Left forelimb (tissue), 1 donor: ENCODE data around the gene RHBDD1.

ENCODE experiments used
- DNase-seq: peaks from one replicate; pipeline ENCODE4 v3.0.0-alpha.2; 2018; ENCODE audit warnings: low spot score

RHBDD1 gene

GRCh38 chr2:227031379-227031778 lies 195.5 kb downstream of the RHBDD1 start:
- DNase-seq: no peak

GRCh38 chr2:227033471-227034148 lies 197.8 kb downstream of the RHBDD1 start:
- no peak for DNase-seq

GRCh38 chr2:227035711-227036367 lies 200.0 kb downstream of the RHBDD1 start:
- no peak for DNase-seq

GRCh38 chr2:227036527-227036926 lies 200.7 kb downstream of the RHBDD1 start:
- no peak for DNase-seq

- no peak for DNase-seq
Measured at GRCh38 chr2:227038550-227039189, 202.8 kb downstream of the RHBDD1 start.

- no peak for DNase-seq
Measured at GRCh38 chr2:227043981-227044380, 208.1 kb downstream of the RHBDD1 start.
